ENCODE data around the gene ARHGAP26. TPM values are rescaled to one million over a fixed set of nuclear protein-coding genes. Genes with fewer than 3 reads are reported as not detected.

The ARHGAP26 gene
- total RNA-seq, 1 experiment from 2014 or later: 65.5 TPM

- Histone ChIP-seq H3K36me3 (ENCODE audit: control insufficient read depth, insufficient read depth, low read length) (no peaks in the 10 kb centered on the region), H3K27ac (ENCODE audit: low read length) (peak overlapping the region; percentile 99), H3K27me3 (ENCODE audit: control insufficient read depth, insufficient read depth, low read length) (no peaks in the 10 kb centered on the region), H3K4me3 (ENCODE audit: low read depth in 2 of 2, low read length in 2 of 2) (peak overlapping the region in 1 of 2 experiments; percentile 33; a peak in 2 of 4 replicates), H3K9me3 (ENCODE audit: control insufficient read depth, insufficient read depth, low read depth, low read length) (no peaks in the 10 kb centered on the region), H3K4me1 (ENCODE audit: control insufficient read depth, insufficient read depth, low read length) (peaks cover 66% of the 10 kb centered on the region)
- DNase-seq (ENCODE audit: low read depth, low spot score) (peak; percentile 91), ATAC-seq (peak; percentile 91)
- ChIA-PET CTCF (no interaction called here), POLR2A (interaction anchor here (0.7 kb wide), 1 partner anchor 949 kb away, joined by 3 read pairs; no protein-coding TSS in a partner anchor)
- intact Hi-C loops (cut with micrococcal nuclease; ENCODE audit: unreplicated experiment): no loop called here
- in situ Hi-C loops (cut with HindIII; ENCODE audit: low pct_unique_long_range_greater_than_20kb, low sequenced_read_pairs): no loop called here
- TF ChIP-seq REST (IDR thresholded peaks at IDR 0.05; ENCODE audit: insufficient read depth in 1 of 2, low read depth in 2 of 2, low read length in 1 of 2) (peak in 1 of 2 experiments; percentile 4; a peak in 1 of 4 replicates), POLR2AphosphoS5 (IDR thresholded peaks at IDR 0.05; ENCODE audit: low read depth, low read length) (peak; percentile 76), CTCF (IDR thresholded peaks at IDR 0.05) (no peak), TCF7L2 (IDR thresholded peaks at IDR 0.05; ENCODE audit: low read depth, low read length) (peak; percentile 93), SIN3A (IDR thresholded peaks at IDR 0.05; ENCODE audit: borderline replicate concordance, insufficient read depth, low read depth, low read length) (peak; percentile 43; the same call in 1 of the 2 replicates)
- no TSS peak for BruUV-seq (replicated peaks)
Measured at GRCh38 chr5:143245929-143246561, 475.9 kb downstream of the ARHGAP26 start.

GRCh38 chr5:143247134-143247815 is 477.1 kb downstream of the ARHGAP26 start:
- H3K36me3 ChIP-seq (ENCODE audit: control insufficient read depth, insufficient read depth, low read length): no peaks in the 10 kb centered on the region
- no TSS peak for BruUV-seq (replicated peaks)
- no peak overlapping the region for H3K4me3 ChIP-seq (ENCODE audit: low read depth in 2 of 2, low read length in 2 of 2)
- intact Hi-C loops (cut with micrococcal nuclease; ENCODE audit: unreplicated experiment): no loop called here
- no peak for TF ChIP-seq SIN3A (IDR thresholded peaks at IDR 0.05; ENCODE audit: borderline replicate concordance, insufficient read depth, low read depth, low read length)
- TF ChIP-seq REST (IDR thresholded peaks at IDR 0.05; ENCODE audit: insufficient read depth in 1 of 2, low read depth in 2 of 2, low read length in 1 of 2): no peak
- TF ChIP-seq POLR2AphosphoS5 (IDR thresholded peaks at IDR 0.05; ENCODE audit: low read depth, low read length): no peak
- no peak for TF ChIP-seq CTCF (IDR thresholded peaks at IDR 0.05)
- TF ChIP-seq TCF7L2 (IDR thresholded peaks at IDR 0.05; ENCODE audit: low read depth, low read length): no peak
- peaks cover 58% of the 10 kb centered on the region for H3K4me1 ChIP-seq (ENCODE audit: control insufficient read depth, insufficient read depth, low read length)
- ChIA-PET CTCF (no interaction called here), POLR2A (no interaction called here)
- no peak for DNase-seq (ENCODE audit: low read depth, low spot score)
- no peaks in the 10 kb centered on the region for H3K27me3 ChIP-seq (ENCODE audit: control insufficient read depth, insufficient read depth, low read length)
- H3K27ac ChIP-seq (ENCODE audit: low read length): peak overlapping the region; percentile 99
- no peaks in the 10 kb centered on the region for H3K9me3 ChIP-seq (ENCODE audit: control insufficient read depth, insufficient read depth, low read depth, low read length)
- in situ Hi-C loops (cut with HindIII; ENCODE audit: low pct_unique_long_range_greater_than_20kb, low sequenced_read_pairs): no loop called here
- ATAC-seq: no peak
